Activated gamma-delta T cell treated with Interleukin-2 at 50 U/mL for 16 hours (primary cell): ENCODE results near the gene TAF9B.
A peak's percentile ranks its signal among the peaks of the same experiment; 100 is the strongest.
"Not testable (repeated sequence)": the region's sequence is repeated elsewhere in the genome, so short reads cannot be mapped to it uniquely, and the experiment has no call there.

Source experiments
- DNase-seq: peaks from one replicate; pipeline ENCODE4 v3.0.0-alpha.2; 2020

TAF9B gene

DNA sequence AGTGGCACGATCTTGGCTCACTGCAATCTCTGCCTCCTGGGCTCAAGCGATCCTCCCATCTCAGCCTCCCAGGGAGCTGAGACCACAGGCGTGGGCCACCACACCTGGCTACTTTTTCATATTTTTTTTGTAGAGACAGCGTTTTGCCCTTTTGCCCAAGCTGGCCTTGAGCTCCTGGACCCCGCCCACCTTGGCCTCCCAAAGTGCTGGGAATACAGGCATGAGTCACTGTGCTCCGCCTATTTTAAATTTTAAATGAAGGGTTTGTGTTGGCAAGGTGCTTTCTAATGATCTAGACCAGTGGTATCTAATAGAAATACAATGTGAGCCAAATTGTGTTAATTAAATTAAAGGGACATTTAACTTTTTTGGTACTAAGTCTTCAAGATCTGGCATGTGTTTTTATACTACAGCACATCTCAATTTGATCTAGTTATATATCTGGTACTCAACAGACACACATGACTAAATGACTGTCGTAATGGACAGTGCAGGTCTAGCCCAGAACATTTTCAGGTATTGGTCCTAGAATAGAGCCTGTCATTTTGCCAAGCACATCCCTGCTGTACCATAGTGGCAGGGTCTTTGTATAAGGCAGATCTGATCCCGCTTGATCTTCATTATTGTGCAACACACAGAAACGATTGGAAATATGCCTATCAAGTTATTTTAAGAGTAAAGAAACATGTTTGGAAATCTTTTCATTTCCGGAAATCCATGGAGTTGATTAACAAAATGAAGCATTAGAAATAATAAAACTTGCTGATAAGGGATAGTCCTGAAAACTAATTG is 28.1 kb downstream of the TAF9B start:
- no peak for DNase-seq

DNA sequence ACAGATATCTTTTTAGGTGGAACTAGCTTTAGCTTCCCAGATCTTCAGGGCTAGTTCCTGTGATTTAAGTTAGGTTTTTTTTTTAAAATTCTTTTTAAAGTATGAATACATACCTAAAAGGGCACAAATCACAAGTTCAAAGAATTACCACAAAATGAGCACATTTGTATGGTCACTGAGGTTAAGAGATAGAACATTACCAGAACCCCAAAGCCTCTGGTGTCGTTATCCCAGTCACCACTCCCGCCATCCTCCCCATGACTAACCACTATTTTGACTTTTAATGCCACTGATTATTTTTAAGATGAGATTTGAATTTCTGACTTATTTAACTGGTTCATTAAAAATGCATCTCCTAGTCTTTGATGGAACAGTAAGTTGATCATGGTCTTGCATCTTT is 30.0 kb downstream of the TAF9B start:
- no peak for DNase-seq

DNA sequence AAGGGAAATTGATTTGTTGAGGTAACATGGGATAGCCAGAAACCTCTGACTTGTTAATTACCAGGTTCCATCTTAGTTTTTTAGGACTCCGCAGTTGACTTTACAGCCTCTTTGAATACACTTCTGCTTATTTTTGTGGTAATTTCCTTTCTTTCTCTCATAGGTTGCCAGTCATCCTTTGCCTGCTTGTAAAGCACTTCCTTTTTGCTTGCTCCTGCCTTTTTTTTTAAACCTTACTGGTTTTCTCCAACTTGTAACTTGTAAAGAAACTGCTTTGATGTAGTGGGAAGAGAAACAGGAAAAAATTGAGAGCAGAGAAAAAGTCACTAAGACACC is 32.8 kb downstream of the TAF9B start:
- no peak for DNase-seq

GRCh38 chrX:78105944-78106650 is 33.4 kb downstream of the TAF9B start:
- no peak for DNase-seq

GRCh38 chrX:78104447-78105176 is 34.8 kb downstream of the TAF9B start:
- no peak for DNase-seq

GRCh38 chrX:78103623-78104446 is 35.6 kb downstream of the TAF9B start, which contains the start of gene PGK1:
Gene PGK1 (plus strand): TSS chrX:78104248. CDS start chrX:78104341, 93 bp downstream.
- DNase-seq: peak; percentile 90

DNA sequence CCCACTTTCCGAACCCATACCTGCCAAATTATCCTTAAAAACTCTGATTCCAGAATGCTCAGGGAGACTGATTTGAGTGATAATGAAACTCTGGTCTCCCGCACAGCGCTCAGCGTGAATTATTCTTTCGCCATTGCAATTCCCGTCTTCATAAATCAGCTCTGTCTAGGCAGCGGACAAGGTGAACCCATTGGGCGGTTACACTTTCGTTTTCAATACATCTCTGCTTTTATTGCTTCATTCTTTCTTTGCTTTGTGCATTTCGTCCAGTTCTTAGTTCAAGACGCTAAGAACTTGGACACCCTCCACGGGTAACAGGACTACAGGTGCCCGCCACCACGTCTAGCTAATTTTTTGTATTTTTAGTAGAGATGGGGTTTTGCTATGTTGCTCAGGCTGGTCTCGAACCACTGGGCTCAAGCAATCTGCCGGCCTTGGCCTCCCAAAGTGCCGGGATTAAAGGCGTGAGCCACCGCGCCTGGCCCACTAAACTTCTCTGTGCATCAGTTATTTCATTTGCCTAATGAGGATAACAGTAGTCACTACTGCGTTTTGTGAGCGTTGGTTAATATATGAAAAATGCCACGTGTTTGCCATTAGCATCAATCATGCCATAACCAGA is 36.3 kb downstream of the TAF9B start:
- no peak for DNase-seq

- no peak for DNase-seq
These were observed 37.4 kb downstream of the TAF9B start for GRCh38 chrX:78102091-78102490.

GRCh38 chrX:78098108-78098507 is 41.3 kb downstream of the TAF9B start:
- DNase-seq: no peak

GRCh38 chrX:78092296-78092695 is 47.2 kb downstream of the TAF9B start:
- DNase-seq: no peak

DNA sequence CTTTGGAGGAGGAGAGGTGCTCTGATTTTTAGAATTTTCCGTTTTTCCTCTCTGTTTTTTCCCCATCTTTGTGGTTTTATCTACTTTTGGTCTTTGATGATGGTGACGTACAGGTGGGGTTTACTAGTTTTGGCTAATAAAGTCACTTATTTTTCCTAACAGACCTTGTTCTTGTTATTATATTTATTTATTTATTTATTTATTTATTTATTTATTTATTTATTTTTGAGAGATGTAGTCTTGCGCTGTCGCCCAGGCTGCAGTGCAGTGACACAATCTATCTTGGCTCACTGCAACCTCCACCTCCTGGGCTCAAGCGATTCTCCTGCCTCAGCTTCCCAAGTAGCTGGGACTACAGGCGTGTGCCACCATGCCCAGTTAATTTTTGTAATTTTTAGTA is 58.0 kb downstream of the TAF9B start:
- DNase-seq: not testable (repeated sequence)
